SK-N-SH treated with all-trans-retinoic acid at 6 μM for 48 hours (cell line): ENCODE results near the gene INTS14.

ENCODE experiments used
- ARNTL ChIP-seq: fragments of 450-650 bp; formaldehyde crosslinking; IDR thresholded peaks from 2 replicates; pipeline ENCODE4 v1.5.0; 2020; ENCODE audit warnings: low read depth, mild to moderate bottlenecking, moderate library complexity, borderline replicate concordance
- CREB5 ChIP-seq: fragments of 250-450 bp; sonication (Bioruptor Pico); IDR thresholded peaks from 2 replicates; pipeline ENCODE4 v1.5.1; 2020; ENCODE audit warnings: low read depth, mild to moderate bottlenecking, moderate library complexity
- ESRRG ChIP-seq: fragments of 250-450 bp; sonication (Bioruptor Pico); IDR thresholded peaks from 2 replicates; pipeline ENCODE4 v1.6.1; 2021; ENCODE audit warnings: mild to moderate bottlenecking
- ISL1 ChIP-seq: fragments of 250-450 bp; sonication (Bioruptor Pico); IDR thresholded peaks from 2 replicates; pipeline ENCODE4 v2.1.2; 2022; ENCODE audit warnings: mild to moderate bottlenecking, moderate library complexity
- PATZ1 ChIP-seq: fragments of 250-450 bp; sonication (Bioruptor Pico); IDR thresholded peaks from 2 replicates; pipeline ENCODE4 v1.8.0; 2020; ENCODE audit warnings: mild to moderate bottlenecking, moderate library complexity, borderline replicate concordance
- RARB ChIP-seq: fragments of 250-450 bp; sonication (Bioruptor Pico); IDR thresholded peaks from 2 replicates; pipeline ENCODE4 v1.8.0; 2021; ENCODE audit warnings: mild to moderate bottlenecking, moderate library complexity
- SNAI2 ChIP-seq: fragments of 250-450 bp; sonication (Bioruptor Pico); IDR thresholded peaks from 2 replicates; pipeline ENCODE4 v1.5.0; 2020; ENCODE audit warnings: mild to moderate bottlenecking, moderate library complexity
- TSHZ2 ChIP-seq: fragments of 250-450 bp; sonication (Bioruptor Pico); IDR thresholded peaks from 2 replicates; pipeline ENCODE4 v1.5.0; 2020; ENCODE audit warnings: mild to moderate bottlenecking, moderate library complexity
- ZC3H10 ChIP-seq: fragments of 250-450 bp; sonication (Bioruptor Pico); IDR thresholded peaks from 2 replicates; pipeline ENCODE4 v1.5.1; 2021; ENCODE audit warnings: mild to moderate bottlenecking, moderate library complexity
- ZFP3 ChIP-seq: fragments of 250-450 bp; sonication (Bioruptor Pico); IDR thresholded peaks from 2 replicates; pipeline ENCODE4 v1.5.0; 2020; ENCODE audit warnings: mild to moderate bottlenecking, moderate library complexity

GRCh38 chr15:65598468-65598867 is 12.5 kb downstream of the INTS14 start:
- no peak for TF ChIP-seq ESRRG (CRISPR knock-in tag)
- TF ChIP-seq ARNTL (CRISPR knock-in tag): no peak
- no peak for TF ChIP-seq ISL1 (CRISPR knock-in tag)
- no peak for TF ChIP-seq PATZ1 (CRISPR knock-in tag)
- TF ChIP-seq RARB (CRISPR knock-in tag): no peak
- TF ChIP-seq CREB5: no peak
- no peak for TF ChIP-seq TSHZ2 (CRISPR knock-in tag)
- no peak for TF ChIP-seq SNAI2 (CRISPR knock-in tag)
- TF ChIP-seq ZC3H10 (CRISPR knock-in tag): no peak
- TF ChIP-seq ZFP3 (CRISPR knock-in tag): no peak
